Measurements from ENCODE around the gene SLC31A1.
"Not testable (repeated sequence)": the region's sequence is repeated elsewhere in the genome, so short reads cannot be mapped to it uniquely, and the experiment has no call there.

Gene SLC31A1

DNA sequence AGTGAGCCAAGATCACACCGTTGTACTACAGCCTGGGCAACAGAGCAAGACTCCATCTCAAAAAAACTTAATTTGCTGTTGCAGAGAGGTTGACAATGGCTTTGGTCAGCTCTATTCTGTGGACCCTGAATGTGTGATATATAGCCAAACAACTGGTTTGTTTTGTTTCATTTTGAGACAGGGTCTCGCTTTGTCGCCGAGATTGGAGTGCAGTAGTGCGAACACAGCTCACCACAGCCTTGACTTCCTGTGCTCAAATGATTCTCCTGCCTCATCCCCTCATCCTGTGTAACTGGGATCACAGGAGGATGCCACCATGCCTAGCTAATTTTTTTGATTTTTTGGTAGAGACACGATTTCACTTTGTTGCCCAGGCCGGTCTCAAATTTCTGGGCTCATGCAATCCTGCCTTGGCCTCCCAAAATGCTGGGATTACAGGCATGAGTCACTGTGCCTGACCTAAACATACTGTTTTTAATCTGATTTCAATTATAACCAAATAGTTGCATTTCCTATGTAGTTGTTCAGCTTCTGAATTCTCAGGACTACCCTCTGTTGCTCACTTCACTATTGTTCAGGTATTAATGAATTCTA is 72.0 kb downstream of the SLC31A1 start:
- TF ChIP-seq, protein P1, sequence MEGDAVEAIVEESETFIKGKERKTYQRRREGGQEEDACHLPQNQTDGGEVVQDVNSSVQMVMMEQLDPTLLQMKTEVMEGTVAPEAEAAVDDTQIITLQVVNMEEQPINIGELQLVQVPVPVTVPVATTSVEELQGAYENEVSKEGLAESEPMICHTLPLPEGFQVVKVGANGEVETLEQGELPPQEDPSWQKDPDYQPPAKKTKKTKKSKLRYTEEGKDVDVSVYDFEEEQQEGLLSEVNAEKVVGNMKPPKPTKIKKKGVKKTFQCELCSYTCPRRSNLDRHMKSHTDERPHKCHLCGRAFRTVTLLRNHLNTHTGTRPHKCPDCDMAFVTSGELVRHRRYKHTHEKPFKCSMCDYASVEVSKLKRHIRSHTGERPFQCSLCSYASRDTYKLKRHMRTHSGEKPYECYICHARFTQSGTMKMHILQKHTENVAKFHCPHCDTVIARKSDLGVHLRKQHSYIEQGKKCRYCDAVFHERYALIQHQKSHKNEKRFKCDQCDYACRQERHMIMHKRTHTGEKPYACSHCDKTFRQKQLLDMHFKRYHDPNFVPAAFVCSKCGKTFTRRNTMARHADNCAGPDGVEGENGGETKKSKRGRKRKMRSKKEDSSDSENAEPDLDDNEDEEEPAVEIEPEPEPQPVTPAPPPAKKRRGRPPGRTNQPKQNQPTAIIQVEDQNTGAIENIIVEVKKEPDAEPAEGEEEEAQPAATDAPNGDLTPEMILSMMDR (IDR thresholded peaks at IDR 0.05; ENCODE audit: borderline replicate concordance, insufficient read depth, low read depth, low read length), result no peak
- no peak overlapping the region for H3K4me3 ChIP-seq (ENCODE audit: low read depth, low read length)

DNA sequence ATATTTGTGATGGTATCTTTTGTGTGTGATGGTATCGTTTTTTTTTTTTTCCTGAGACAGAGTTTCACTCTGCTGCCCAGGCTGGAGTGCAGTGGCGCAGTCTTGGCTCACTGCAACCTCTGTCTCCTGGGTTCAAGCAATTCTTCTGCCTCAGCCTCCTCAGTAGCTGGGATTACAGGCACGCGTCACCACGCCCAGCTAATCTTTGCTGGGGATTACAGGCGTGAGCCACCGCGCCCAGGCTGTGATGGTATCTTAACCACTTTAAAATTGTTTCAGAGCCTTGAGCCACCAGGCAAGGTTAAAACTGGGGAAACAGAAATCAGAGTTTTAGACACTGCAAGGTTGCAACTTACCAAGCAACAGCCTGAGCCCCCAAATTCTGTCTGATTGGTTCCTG is 74.9 kb downstream of the SLC31A1 start:
- H3K4me3 ChIP-seq (ENCODE audit: low read depth, low read length), result not testable (repeated sequence)

DNA sequence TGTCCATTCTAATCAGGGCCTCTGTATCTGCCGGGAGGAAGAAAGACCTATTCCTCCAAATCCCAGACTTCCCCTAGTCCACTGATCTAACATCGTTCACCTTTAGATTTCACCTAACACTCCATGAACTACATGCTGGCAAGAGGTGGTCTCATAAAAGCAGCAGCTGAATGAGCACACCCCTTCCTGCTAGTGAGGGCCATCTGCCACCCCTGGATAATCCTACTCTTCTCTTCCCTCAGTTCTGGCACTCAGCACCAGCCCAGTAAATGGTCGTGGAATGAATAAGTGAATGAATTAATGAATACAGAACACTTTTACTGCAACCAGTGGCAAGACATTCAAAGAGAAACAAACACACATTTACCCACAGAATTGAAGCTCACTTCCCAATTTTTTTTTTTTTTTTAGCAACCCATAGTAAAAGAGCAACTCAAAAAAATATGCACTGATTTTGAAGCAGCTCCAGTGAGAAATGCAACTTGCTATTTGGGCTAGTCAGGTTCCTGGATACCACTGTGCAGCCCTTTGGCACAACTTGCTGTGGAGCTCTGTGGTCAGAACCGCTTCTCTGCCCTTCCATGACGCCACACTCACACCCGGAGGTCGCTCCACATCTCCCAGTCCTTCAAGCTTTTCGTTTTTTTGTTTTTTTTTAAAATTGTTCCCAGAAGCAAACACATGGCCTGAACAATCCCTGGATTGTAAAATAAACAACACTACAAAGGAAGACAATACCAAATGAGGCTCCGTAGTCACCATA is 75.6 kb downstream of the SLC31A1 start:
- TF ChIP-seq, protein P1 (IDR thresholded peaks at IDR 0.05; ENCODE audit: borderline replicate concordance, insufficient read depth, low read depth, low read length), result no peak
- H3K4me3 ChIP-seq (ENCODE audit: low read depth, low read length), result no peak overlapping the region

DNA sequence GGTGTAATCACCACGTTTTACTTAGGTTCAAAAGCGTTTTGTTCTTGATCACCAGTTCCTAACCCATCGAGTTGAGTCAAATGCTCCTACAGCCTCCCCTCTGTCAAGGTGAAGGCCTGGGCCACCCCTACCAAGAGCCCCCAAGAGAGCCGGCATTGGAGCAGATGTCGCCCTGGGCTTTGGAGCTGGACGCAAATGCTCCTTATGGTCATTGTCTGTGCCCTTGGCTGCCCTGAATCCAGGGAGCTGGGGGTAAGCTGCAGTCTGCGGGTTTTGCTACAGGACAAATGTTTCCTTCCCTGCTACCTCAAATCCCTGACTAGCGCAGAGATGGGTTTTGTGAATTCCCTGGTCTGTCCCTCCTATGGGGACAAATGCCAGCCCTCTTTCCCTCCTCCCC is 77.0 kb downstream of the SLC31A1 start:
- H3K4me3 ChIP-seq (ENCODE audit: low read depth, low read length), result no peak overlapping the region
- TF ChIP-seq, protein P1 (IDR thresholded peaks at IDR 0.05; ENCODE audit: borderline replicate concordance, insufficient read depth, low read depth, low read length), result no peak

DNA sequence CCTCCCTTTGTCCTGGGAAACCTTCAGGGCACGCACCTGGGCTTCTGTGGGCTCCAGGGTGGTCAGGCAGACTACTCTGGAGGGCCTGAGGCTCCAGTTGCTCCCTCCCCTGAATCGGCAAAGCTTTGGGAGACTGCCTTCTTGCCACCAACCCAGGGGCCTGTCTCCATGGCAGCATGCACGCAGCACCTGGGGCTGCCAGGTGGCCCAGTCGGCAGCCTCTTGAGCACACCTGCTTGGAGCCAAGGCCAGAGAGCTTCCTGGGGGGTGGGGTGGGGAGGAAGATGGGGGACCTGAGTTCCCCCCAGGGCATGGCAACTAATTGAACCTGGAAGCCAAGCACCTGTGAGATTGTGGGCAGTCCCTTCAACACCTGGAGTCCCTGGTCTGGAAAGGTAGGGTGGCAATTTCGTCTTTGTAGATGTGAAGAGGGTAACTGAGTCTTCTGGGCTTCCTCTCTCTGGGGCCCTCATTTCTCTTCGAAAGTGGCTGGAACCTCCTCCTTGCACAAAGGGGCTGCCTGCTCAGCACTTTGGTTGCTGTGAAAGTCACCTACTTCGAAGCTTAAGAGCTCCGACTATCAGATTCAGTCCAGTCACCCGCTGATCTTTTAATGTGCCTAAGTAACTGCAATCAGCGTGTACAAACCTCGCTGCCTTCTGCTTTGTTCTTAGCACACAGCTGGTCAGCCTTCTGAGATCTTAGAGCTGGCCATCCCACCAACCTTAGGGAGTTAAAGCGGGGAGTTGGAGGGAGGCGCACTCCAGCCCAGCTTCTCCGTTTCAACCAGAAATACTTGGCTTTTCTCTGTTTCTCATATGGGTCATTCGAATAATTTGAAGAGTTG is 77.8 kb downstream of the SLC31A1 start:
- H3K4me3 ChIP-seq (ENCODE audit: low read depth, low read length), result no peak overlapping the region
- TF ChIP-seq, protein P1 (IDR thresholded peaks at IDR 0.05; ENCODE audit: borderline replicate concordance, insufficient read depth, low read depth, low read length), result no peak

DNA sequence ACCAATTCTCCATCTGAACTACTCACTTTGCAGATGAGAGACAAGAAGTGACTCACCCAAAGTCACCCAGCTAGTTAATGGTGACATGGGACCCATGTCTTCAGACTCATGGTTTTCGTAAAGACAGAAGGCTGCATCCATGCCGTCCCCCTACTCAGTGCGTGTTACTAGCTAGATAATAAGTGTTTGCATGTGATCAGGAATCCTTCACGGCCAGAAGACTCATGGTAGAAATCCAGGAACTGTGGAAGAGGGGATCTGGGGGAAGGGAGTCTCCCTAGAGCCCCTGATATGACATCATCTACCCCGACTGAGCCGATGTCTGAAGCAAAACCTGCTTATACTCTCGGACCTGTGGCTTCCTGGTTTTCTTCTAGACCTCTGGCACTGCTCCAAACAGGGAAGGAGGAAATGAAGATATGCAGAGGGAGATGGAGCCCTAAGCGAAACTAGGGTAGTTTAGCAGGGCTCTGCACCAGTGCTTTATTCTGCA is 78.5 kb downstream of the SLC31A1 start:
- H3K4me3 ChIP-seq (ENCODE audit: low read depth, low read length), result no peak overlapping the region
- TF ChIP-seq, protein P1 (IDR thresholded peaks at IDR 0.05; ENCODE audit: borderline replicate concordance, insufficient read depth, low read depth, low read length), result no peak

DNA sequence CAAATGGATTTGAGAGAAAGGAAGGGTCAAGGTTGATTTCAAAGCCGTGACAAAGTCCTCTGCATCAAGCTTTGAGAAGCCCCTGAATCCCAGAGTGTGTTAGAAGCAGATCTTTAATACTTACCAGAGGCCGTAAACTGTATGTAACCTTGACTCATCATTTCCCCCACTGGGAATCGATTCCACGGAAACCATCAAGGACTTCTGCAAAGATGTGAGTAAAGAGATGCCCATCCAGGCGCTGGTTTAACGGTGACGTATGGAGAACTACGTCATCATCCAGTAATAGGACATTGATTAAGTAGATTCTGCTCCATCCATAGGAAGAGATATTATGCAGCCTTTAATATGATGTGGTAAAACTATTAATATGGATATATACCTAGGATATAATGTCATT is 80.2 kb downstream of the SLC31A1 start:
- TF ChIP-seq, protein P1 (IDR thresholded peaks at IDR 0.05; ENCODE audit: borderline replicate concordance, insufficient read depth, low read depth, low read length), result no peak
- no peak overlapping the region for H3K4me3 ChIP-seq (ENCODE audit: low read depth, low read length)

Measured in GM12875 (cell line).